Neural progenitor cell (in vitro differentiated cells): ENCODE data around the gene FPGT. TPM values are rescaled to one million over a fixed set of nuclear protein-coding genes. Genes with fewer than 3 reads are reported as not detected.

Experiments
- DNase-seq: peaks from one replicate; pipeline ENCODE4 v3.0.0-alpha.2; 2016; ENCODE audit warnings: low spot score
- H2AFZ ChIP-seq: fragments of 200-600 bp; sonication (generic); replicated peaks from 2 replicates; pipeline ENCODE4 v1.6.1; 2016; ENCODE audit warnings: antibody characterized with exemption
- H3F3A ChIP-seq: fragments of 200-600 bp; sonication (generic); 2 replicates; pipeline ENCODE4 v1.6.1; 2016; ENCODE audit warnings: antibody characterized with exemption, low read depth
- H3K27ac ChIP-seq: fragments of 200-600 bp; sonication (generic); 2 replicates; pipeline ENCODE4 v1.5.1; 2016; ENCODE audit warnings: mild to moderate bottlenecking
- H3K27me3 ChIP-seq: fragments of 200-600 bp; sonication (generic); 2 replicates; pipeline ENCODE4 v1.6.1; 2016; ENCODE audit warnings: mild to moderate bottlenecking, moderate library complexity
- H3K36me3 ChIP-seq: fragments of 200-600 bp; sonication (generic); 2 replicates; pipeline ENCODE4 v1.5.1; 2016
- H3K4me1 ChIP-seq: fragments of 200-600 bp; sonication (generic); 2 replicates; pipeline ENCODE4 v1.6.1; 2016; ENCODE audit warnings: mixed run types
- H3K4me2 ChIP-seq: fragments of 200-600 bp; sonication (generic); 2 replicates; pipeline ENCODE4 v1.6.1; 2016
- H3K4me3 ChIP-seq: fragments of 200-600 bp; sonication (generic); 2 replicates; pipeline ENCODE4 v1.5.1; 2016
- H3K79me2 ChIP-seq: fragments of 200-600 bp; sonication (generic); 2 replicates; pipeline ENCODE4 v1.6.1; 2016; ENCODE audit warnings: low read depth
- H3K9ac ChIP-seq: fragments of 200-600 bp; sonication (generic); 2 replicates; pipeline ENCODE4 v1.6.1; 2016
- H3K9me3 ChIP-seq: fragments of 200-600 bp; sonication (generic); 2 replicates; pipeline ENCODE4 v1.5.1; 2016; ENCODE audit warnings: low read depth
- H4K20me1 ChIP-seq: fragments of 200-600 bp; sonication (generic); 2 replicates; pipeline ENCODE4 v1.6.1; 2016; ENCODE audit warnings: low read depth
- H3K27ac Mint-ChIP-seq: 3 replicates; pipeline ENCODE4 v1.8.0; 2021; ENCODE audit warnings: mixed read lengths
- H3K27me3 Mint-ChIP-seq: 2 replicates; pipeline ENCODE4 v1.8.0; 2022; ENCODE audit warnings: low read depth, mild to moderate bottlenecking, inconsistent platforms, moderate library complexity, mixed read lengths; ENCODE audit not compliant: insufficient read depth
- H3K36me3 Mint-ChIP-seq: 3 replicates; pipeline ENCODE4 v1.8.0; 2021; ENCODE audit warnings: mixed read lengths
- H3K4me1 Mint-ChIP-seq: 3 replicates; pipeline ENCODE4 v1.8.0; 2021; ENCODE audit warnings: mixed read lengths
- H3K4me3 Mint-ChIP-seq: 3 replicates; pipeline ENCODE4 v1.8.0; 2021; ENCODE audit warnings: mild to moderate bottlenecking, moderate library complexity, mixed read lengths
- H3K9me3 Mint-ChIP-seq: 3 replicates; pipeline ENCODE4 v1.8.0; 2020; ENCODE audit warnings: mixed read lengths
- EZH2 ChIP-seq: fragments of 200-600 bp; sonication (generic); IDR thresholded peaks from 2 replicates; pipeline ENCODE4 v1.6.1; 2017; ENCODE audit warnings: antibody characterized with exemption, mild to moderate bottlenecking, moderate library complexity
- EZH2phosphoT487 ChIP-seq: fragments of 200-600 bp; sonication (generic); IDR thresholded peaks from 2 replicates; pipeline ENCODE4 v1.6.1; 2017; ENCODE audit warnings: antibody characterized with exemption
- total RNA-seq: library from RNA; depleted of rRNA; stranded (reverse); fragments of >200 nt; gene quantifications from 2 replicates; pipeline ENCODE4 v1.2.3, GENCODE V29; 2015; ENCODE audit warnings: low replicate concordance
- TF ChIP-seq, protein P1 (sequence below): fragments of 200-600 bp; sonication (generic); IDR thresholded peaks from 2 replicates; pipeline ENCODE4 v1.5.1; 2017; ENCODE audit warnings: antibody characterized with exemption, mild to moderate bottlenecking

The FPGT gene
- total RNA-seq, result 12.9 and 17.2 TPM in 2 replicates

DNA sequence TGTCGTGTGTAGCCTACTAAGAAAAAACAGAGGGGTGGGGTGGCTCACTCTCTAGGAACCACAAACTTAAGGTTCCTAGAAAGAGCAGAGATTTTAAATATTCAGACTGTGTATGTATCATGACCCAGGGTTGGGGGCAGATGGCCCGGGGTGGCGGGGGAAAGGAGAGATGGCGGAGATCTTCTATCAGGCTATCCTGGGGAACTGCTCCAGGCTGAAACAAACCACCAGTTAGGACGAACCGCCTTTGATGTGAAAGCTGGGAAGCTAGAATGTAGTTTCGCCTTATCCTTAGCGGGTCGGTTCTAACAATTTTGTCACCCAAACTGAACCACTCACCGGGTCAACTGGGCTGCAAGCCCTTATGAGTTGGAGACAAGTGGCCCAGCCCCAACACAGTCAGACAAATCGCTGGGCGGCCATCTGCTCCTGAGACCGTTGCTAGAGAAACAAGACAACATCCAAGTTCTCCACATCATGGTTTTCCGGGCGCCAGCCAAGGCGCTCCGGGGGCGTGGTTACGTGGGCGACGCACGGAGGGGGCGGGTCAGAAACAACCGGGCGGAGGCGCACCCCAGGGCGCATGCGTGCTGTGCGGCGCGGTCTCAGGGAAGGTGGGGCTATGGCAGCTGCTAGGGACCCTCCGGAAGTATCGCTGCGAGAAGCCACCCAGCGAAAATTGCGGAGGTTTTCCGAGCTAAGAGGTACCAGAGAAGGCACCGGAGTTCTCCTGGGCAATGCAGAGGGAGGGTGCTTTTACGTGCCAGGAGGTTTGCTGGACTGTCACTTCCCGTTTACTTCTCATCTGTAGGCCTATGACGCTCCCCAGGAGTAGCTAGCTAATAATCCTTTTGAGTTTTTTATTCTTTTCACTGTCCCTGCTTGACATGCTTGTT lies at the start of gene FPGT, which contains the start of gene LRRIQ3:
TSS of gene FPGT (plus strand) at position 586 of the 896 bp plus-strand sequence. CDS start at position 623, 37 bp downstream.
TSS of gene LRRIQ3 (minus strand) at position 520 of the 896 bp plus-strand sequence. CDS start 14,492 bp downstream, outside the sequence.
- Histone ChIP-seq H2AFZ (peak within 1 kb of the TSS; percentile 97), H4K20me1 (no peaks in the 10 kb centered on the region), H3K79me2 (no peaks in the 10 kb centered on the region), H3K36me3 (no peaks in the 10 kb centered on the region), H3K4me1 (no peaks in the 10 kb centered on the region), H3K27me3 (no peaks in the 10 kb centered on the region), H3K9ac (peak within 1 kb of the TSS; percentile 21), H3F3A (no peaks in the 10 kb centered on the region), H3K9me3 (no peaks in the 10 kb centered on the region), H3K4me2 (peak within 1 kb of the TSS; percentile 74), H3K4me3 (peak within 1 kb of the TSS; percentile 56), H3K27ac (no peak within 1 kb of the TSS)
- Mint-ChIP-seq H3K27me3 (peaks cover 2% of the 10 kb centered on the region), H3K4me1 (no peaks in the 10 kb centered on the region), H3K4me3 (peak within 1 kb of the TSS; percentile 82), H3K36me3 (no peaks in the 10 kb centered on the region), H3K9me3 (peaks cover 6% of the 10 kb centered on the region), H3K27ac (peak within 1 kb of the TSS; percentile 60)
- DNase-seq, result peak; percentile 95
- TF ChIP-seq, protein P1, sequence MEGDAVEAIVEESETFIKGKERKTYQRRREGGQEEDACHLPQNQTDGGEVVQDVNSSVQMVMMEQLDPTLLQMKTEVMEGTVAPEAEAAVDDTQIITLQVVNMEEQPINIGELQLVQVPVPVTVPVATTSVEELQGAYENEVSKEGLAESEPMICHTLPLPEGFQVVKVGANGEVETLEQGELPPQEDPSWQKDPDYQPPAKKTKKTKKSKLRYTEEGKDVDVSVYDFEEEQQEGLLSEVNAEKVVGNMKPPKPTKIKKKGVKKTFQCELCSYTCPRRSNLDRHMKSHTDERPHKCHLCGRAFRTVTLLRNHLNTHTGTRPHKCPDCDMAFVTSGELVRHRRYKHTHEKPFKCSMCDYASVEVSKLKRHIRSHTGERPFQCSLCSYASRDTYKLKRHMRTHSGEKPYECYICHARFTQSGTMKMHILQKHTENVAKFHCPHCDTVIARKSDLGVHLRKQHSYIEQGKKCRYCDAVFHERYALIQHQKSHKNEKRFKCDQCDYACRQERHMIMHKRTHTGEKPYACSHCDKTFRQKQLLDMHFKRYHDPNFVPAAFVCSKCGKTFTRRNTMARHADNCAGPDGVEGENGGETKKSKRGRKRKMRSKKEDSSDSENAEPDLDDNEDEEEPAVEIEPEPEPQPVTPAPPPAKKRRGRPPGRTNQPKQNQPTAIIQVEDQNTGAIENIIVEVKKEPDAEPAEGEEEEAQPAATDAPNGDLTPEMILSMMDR, result no peak
- TF ChIP-seq EZH2 (no peak), EZH2phosphoT487 (no peak)

DNA sequence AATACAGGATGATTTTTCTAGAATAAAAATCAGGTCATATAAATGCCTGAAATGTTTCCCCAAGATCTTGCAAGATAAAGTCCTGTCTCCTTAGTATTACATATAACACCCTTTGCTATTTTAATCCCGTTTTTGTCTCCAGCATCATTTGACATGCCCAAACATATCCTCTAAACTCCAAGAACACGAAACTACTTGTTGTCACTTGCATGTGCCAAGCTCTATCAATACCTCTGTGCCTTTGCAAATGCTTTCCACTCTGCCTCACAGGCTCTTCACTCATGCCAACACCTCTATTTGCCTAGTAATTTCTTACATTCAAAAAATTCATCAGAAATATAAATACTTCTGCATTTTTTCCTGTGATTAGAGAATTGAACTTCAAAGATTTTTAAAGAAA lies 38.0 kb upstream of the FPGT start:
- H3K27me3 ChIP-seq, result no peaks in the 10 kb centered on the region
- H3K9me3 ChIP-seq, result no peaks in the 10 kb centered on the region
- no peak overlapping the region for H3K4me3 Mint-ChIP-seq
- H3K4me1 Mint-ChIP-seq, result no peaks in the 10 kb centered on the region
- H3K79me2 ChIP-seq, result no peaks in the 10 kb centered on the region
- no peak overlapping the region for H3K9ac ChIP-seq
- H3K9me3 Mint-ChIP-seq, result no peaks in the 10 kb centered on the region
- no peak overlapping the region for H3K4me3 ChIP-seq
- no peak overlapping the region for H3K4me2 ChIP-seq
- no peaks in the 10 kb centered on the region for H4K20me1 ChIP-seq
- no peak overlapping the region for H3K27ac Mint-ChIP-seq
- H3K27ac ChIP-seq, result no peak overlapping the region
- H3K4me1 ChIP-seq, result peaks cover 15% of the 10 kb centered on the region
- H3K36me3 ChIP-seq, result no peaks in the 10 kb centered on the region
- DNase-seq, result no peak
- no peaks in the 10 kb centered on the region for H3F3A ChIP-seq
- no peak overlapping the region for H2AFZ ChIP-seq
- TF ChIP-seq EZH2phosphoT487 (no peak), EZH2 (no peak)
- TF ChIP-seq, protein P1, result no peak
- no peaks in the 10 kb centered on the region for H3K36me3 Mint-ChIP-seq
- H3K27me3 Mint-ChIP-seq, result peaks cover 3% of the 10 kb centered on the region

DNA sequence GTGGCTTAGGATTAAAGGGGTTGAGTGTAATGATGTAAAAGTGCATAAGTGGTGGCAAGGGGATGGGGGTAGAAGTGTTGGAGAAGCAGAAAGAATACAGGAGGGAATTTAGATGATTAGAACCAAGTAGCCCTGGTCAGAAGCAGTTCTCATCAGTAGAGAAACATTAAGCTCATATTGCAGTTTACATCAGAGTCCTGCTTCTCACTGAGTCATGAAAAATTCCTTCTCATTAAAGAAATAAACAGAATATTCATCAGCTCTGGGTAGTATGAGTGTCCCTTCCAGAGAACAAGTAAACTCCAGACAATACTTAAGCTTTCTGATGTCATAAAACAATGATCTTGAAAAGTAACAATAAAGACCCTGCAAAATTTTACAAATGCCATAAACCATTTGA lies 36.5 kb upstream of the FPGT start:
- Histone ChIP-seq H2AFZ (no peak overlapping the region), H3K4me3 (no peak overlapping the region), H4K20me1 (no peaks in the 10 kb centered on the region), H3K9me3 (no peaks in the 10 kb centered on the region), H3K27me3 (no peaks in the 10 kb centered on the region), H3K9ac (no peak overlapping the region), H3K27ac (no peak overlapping the region), H3K4me2 (no peak overlapping the region), H3F3A (no peaks in the 10 kb centered on the region), H3K4me1 (peaks cover 15% of the 10 kb centered on the region), H3K36me3 (no peaks in the 10 kb centered on the region), H3K79me2 (no peaks in the 10 kb centered on the region)
- Mint-ChIP-seq H3K36me3 (no peaks in the 10 kb centered on the region), H3K27me3 (no peaks in the 10 kb centered on the region), H3K9me3 (no peaks in the 10 kb centered on the region), H3K4me1 (no peaks in the 10 kb centered on the region), H3K27ac (no peak overlapping the region), H3K4me3 (no peak overlapping the region)
- TF ChIP-seq EZH2phosphoT487, result no peak
- TF ChIP-seq, protein P1, result no peak
- TF ChIP-seq EZH2, result no peak
- DNase-seq, result no peak
